SKM-1 treated with dmso at 0.1 percent for 144 hours (cell line): ENCODE measurements around the gene UGT3A2.

Experiments
- DNase-seq: peaks from one replicate; lab custom pipeline; 2025; ENCODE audit not compliant: unreplicated experiment; lab: John Stamatoyannopoulos, UW

UGT3A2 gene

GRCh38 chr5:36013182-36013581, 53.5 kb downstream of the UGT3A2 start:
- DNase-seq: no peak

GRCh38 chr5:36009698-36010097, 57.0 kb downstream of the UGT3A2 start:
- DNase-seq: no peak

DNA sequence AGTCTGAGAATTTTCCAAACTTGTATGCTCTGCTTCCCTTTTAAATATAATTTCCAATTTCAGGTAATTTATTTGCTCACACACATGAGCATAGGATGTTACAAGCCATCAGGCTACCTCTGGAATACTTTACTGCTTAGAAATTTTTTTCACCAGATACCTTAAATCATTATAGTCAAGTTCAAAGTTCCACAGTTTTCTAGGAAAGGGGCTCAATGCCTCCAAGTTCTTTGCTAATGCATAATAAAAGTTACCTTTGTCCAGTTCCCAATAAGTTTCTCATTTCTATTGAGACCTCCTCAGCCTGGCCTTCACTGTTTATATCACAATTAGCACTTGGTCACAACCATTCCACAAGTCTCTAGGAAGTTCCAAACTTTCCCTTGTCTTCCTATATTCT, 59.3 kb downstream of the UGT3A2 start:
- DNase-seq: no peak

- DNase-seq: no peak
These were observed 60.5 kb downstream of the UGT3A2 start for GRCh38 chr5:36006163-36006562.

DNA sequence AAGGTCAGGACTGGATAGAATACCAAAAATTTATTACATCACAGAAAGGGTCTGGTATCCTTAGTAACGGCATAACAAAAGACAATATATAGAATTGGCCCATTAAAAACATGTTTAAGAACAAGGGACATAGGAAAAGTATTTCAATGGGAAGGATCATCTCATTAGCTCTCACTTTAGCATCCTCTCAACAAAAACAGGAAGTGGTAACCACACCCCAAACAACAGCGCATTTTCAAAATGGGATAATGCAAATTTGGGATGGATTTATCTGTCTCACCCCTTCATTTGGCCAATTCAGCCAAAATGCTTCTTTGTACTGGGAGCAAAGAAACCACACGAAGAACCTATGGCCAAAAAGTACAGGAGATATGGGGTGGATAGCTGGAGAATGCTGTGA, 65.7 kb downstream of the UGT3A2 start:
- DNase-seq: no peak

GRCh38 chr5:35999547-35999946, 67.1 kb downstream of the UGT3A2 start:
- no peak for DNase-seq

DNA sequence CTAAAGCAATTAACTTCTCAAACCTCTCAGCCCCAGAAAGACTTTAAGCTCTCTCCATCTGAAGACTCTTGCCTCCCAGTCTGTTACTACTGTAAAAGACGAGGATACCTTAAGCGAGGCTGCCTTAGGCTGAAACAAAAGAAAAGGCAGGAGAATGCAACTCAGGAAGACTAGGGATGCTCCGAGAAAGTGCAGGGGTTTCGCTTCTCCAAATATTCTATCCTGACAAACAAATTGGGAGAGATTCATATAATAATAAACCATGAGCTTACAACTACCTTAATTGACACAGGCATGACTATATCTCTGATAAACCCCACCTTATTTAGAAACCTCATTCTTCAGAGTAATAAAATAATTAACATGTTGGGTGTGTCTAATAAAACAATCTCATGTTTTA, 70.6 kb downstream of the UGT3A2 start:
- DNase-seq: no peak

GRCh38 chr5:35990941-35991611, 75.6 kb downstream of the UGT3A2 start, which contains the start of gene UGT3A1:
TSS of gene UGT3A1 (minus strand) at chr5:35991390. CDS start at chr5:35991240, 150 bp downstream.
- no peak for DNase-seq

DNA sequence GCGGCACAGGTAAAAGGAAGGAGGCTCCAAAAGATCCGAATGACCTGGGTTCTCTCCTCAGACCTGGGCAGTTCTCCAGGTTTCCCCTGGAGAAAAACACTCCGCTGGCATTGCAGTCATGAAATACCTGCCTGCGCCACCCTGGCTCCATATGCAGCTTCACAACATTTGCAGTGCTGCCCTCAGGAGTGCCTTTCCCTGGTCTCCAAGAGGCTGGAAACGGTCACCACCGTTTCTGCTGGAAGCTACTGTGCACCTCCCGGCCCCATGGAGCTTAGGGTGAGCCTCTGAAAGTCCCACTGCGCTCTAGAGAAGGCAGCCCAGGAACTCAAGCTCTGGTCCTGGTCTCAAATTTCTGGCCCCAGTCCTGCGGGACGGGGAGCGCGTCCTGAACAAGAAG, 76.2 kb downstream of the UGT3A2 start:
- DNase-seq: no peak

- DNase-seq: no peak
These were observed 78.2 kb downstream of the UGT3A2 start for GRCh38 chr5:35988529-35988928.

- DNase-seq: no peak
These were observed 78.9 kb downstream of the UGT3A2 start for GRCh38 chr5:35987776-35988175.
